OCI-LY3 (cell line): ENCODE measurements around the gene GRID2.

Source experiments
- H2AFZ ChIP-seq: fragments of 200-600, 300-600 bp; shearing (Covaris generic); 2 replicates; pipeline ENCODE4 v1.6.0; 2014; ENCODE audit warnings: antibody characterized with exemption, low read depth, low read length
- H3K27ac ChIP-seq: fragments of 200-600, 300-600 bp; sonication (generic); 2 replicates; pipeline ENCODE4 v1.5.1; 2014; ENCODE audit warnings: mild to moderate bottlenecking, low read length, moderate library complexity, mixed read lengths
- H3K27me3 ChIP-seq: fragments of 200-600, 300-600 bp; sonication (generic); 2 replicates; pipeline ENCODE4 v1.6.1; 2014; ENCODE audit warnings: low read depth, low read length, mixed read lengths
- H3K36me3 ChIP-seq: fragments of 200-600, 300-600 bp; sonication (generic); replicated peaks from 2 replicates; pipeline ENCODE3; 2014; ENCODE audit warnings: low read depth, low read length, mixed read lengths
- H3K4me1 ChIP-seq: fragments of 300-600, 200-600 bp; sonication (generic); 2 replicates; pipeline ENCODE4 v1.6.1; 2014; ENCODE audit warnings: low read length, mixed read lengths
- H3K4me2 ChIP-seq: fragments of 200-600, 300-600 bp; sonication (generic); 2 replicates; pipeline ENCODE4 v1.6.1; 2014; ENCODE audit warnings: low read length, mixed read lengths
- H3K4me3 ChIP-seq: fragments of 300-600, 200-600 bp; sonication (generic); 2 replicates; pipeline ENCODE4 v1.5.1; 2014; ENCODE audit warnings: antibody characterized with exemption, mild to moderate bottlenecking, low read length, moderate library complexity
- H3K79me2 ChIP-seq: fragments of 300-600, 200-600 bp; shearing (Covaris generic); 2 replicates; pipeline ENCODE4 v1.6.1; 2014; ENCODE audit warnings: mild to moderate bottlenecking, low read length, mixed read lengths
- H3K9ac ChIP-seq: fragments of 300-600, 200-600 bp; shearing (Covaris generic); 2 replicates; pipeline ENCODE4 v1.6.0; 2014; ENCODE audit warnings: mild to moderate bottlenecking, low read length, moderate library complexity
- H3K9me3 ChIP-seq: fragments of 200-600, 300-600 bp; shearing (Covaris generic); 2 replicates; pipeline ENCODE4 v1.6.1; 2014; ENCODE audit warnings: low read length, mixed read lengths; ENCODE audit not compliant: insufficient read depth
- H4K20me1 ChIP-seq: fragments of 200-600, 300-600 bp; sonication (generic); 2 replicates; pipeline ENCODE4 v1.6.1; 2016; ENCODE audit warnings: low read length, mixed read lengths; ENCODE audit not compliant: insufficient read depth
- CTCF ChIP-seq: fragments of 200-600, 300-600 bp; sonication (generic); IDR thresholded peaks from 2 replicates; pipeline ENCODE4 v1.5.1; 2014; ENCODE audit warnings: antibody characterized with exemption, low read length, low read depth
- EZH2phosphoT487 ChIP-seq: fragments of 200-600 bp; shearing (Covaris generic); IDR thresholded peaks from 2 replicates; pipeline ENCODE4 v1.6.1; 2018; ENCODE audit warnings: antibody characterized with exemption, mixed run types, low read depth

Gene GRID2

GRCh38 chr4:93645120-93645519, 1341.4 kb downstream of the GRID2 start:
- H3K36me3 ChIP-seq: peaks cover 19% of the 10 kb centered on the region
- H4K20me1 ChIP-seq: no peaks in the 10 kb centered on the region
- no peak overlapping the region for H2AFZ ChIP-seq
- peaks cover 14% of the 10 kb centered on the region for H3K9me3 ChIP-seq
- H3K79me2 ChIP-seq: no peaks in the 10 kb centered on the region
- peak overlapping the region; percentile 40; the same call in 1 of the 2 replicates for H3K4me2 ChIP-seq
- peaks cover 43% of the 10 kb centered on the region for H3K4me1 ChIP-seq
- peak overlapping the region; percentile 13; the same call in 1 of the 2 replicates for H3K4me3 ChIP-seq
- no peak for TF ChIP-seq CTCF
- no peak for TF ChIP-seq EZH2phosphoT487
- peak overlapping the region; percentile 64 for H3K27ac ChIP-seq
- H3K27me3 ChIP-seq: no peaks in the 10 kb centered on the region
- H3K9ac ChIP-seq: no peak overlapping the region

GRCh38 chr4:93646233-93646930, 1342.6 kb downstream of the GRID2 start:
- Histone ChIP-seq H3K4me1 (peaks cover 43% of the 10 kb centered on the region), H3K9me3 (peaks cover 14% of the 10 kb centered on the region), H3K4me3 (no peak overlapping the region), H3K36me3 (peaks cover 19% of the 10 kb centered on the region), H3K27ac (no peak overlapping the region; the same call in 1 of the 2 replicates), H2AFZ (no peak overlapping the region), H3K4me2 (no peak overlapping the region), H3K27me3 (no peaks in the 10 kb centered on the region), H3K79me2 (no peaks in the 10 kb centered on the region), H4K20me1 (no peaks in the 10 kb centered on the region), H3K9ac (no peak overlapping the region)
- TF ChIP-seq CTCF (no peak), EZH2phosphoT487 (no peak)

- Histone ChIP-seq H3K4me3 (peak overlapping the region; percentile 12; the same call in 1 of the 2 replicates), H3K9me3 (peaks cover 14% of the 10 kb centered on the region), H2AFZ (no peak overlapping the region), H3K9ac (no peak overlapping the region), H3K36me3 (peaks cover 19% of the 10 kb centered on the region), H3K27me3 (no peaks in the 10 kb centered on the region), H4K20me1 (no peaks in the 10 kb centered on the region), H3K4me2 (peak overlapping the region; percentile 41), H3K27ac (peak overlapping the region; percentile 65), H3K4me1 (peaks cover 43% of the 10 kb centered on the region), H3K79me2 (no peaks in the 10 kb centered on the region)
- no peak for TF ChIP-seq EZH2phosphoT487
- TF ChIP-seq CTCF: no peak
Measured at GRCh38 chr4:93648258-93648657, 1344.5 kb downstream of the GRID2 start.

- Histone ChIP-seq H3K9me3 (peaks cover 14% of the 10 kb centered on the region), H3K36me3 (peaks cover 19% of the 10 kb centered on the region), H3K4me1 (peaks cover 37% of the 10 kb centered on the region), H3K9ac (no peak overlapping the region), H2AFZ (no peak overlapping the region), H3K79me2 (no peaks in the 10 kb centered on the region), H3K27me3 (no peaks in the 10 kb centered on the region), H3K4me2 (no peak overlapping the region), H3K27ac (no peak overlapping the region), H4K20me1 (no peaks in the 10 kb centered on the region), H3K4me3 (no peak overlapping the region)
- TF ChIP-seq CTCF: no peak
Measured at GRCh38 chr4:93649828-93650227, 1346.1 kb downstream of the GRID2 start.
